ENCODE results near the gene SLC10A7.
"Not testable (repeated sequence)": the region's sequence is repeated elsewhere in the genome, so short reads cannot be mapped to it uniquely, and the experiment has no call there.

The SLC10A7 gene

GRCh38 chr4:146439437-146439836 is 82.3 kb downstream of the SLC10A7 start:
- no peak for DNase-seq (ENCODE audit: low spot score)

DNA sequence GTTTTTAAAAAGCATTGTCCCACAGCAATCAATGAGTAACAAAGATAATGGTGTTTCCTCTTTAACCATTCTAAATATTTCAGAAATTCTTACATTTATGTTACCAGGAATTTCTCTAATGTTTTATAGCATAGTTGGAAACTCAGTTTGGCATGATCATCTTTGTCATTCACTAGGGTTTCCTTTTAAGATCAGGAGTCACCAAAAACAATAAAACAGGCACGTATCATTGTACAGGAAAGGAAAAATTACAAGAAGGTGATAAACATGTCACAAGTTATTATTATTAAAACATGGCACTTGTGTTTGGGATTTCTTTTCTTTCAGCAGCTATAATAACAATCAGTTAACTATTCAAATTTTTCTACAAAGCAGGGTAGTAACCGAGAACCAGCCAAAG is 84.0 kb downstream of the SLC10A7 start:
- no peak for DNase-seq (ENCODE audit: low spot score)

GRCh38 chr4:146436423-146437162 is 85.1 kb downstream of the SLC10A7 start:
- no peak for DNase-seq (ENCODE audit: low spot score)

- no peak for DNase-seq (ENCODE audit: low spot score)
These were observed 85.8 kb downstream of the SLC10A7 start for GRCh38 chr4:146435962-146436361.

DNA sequence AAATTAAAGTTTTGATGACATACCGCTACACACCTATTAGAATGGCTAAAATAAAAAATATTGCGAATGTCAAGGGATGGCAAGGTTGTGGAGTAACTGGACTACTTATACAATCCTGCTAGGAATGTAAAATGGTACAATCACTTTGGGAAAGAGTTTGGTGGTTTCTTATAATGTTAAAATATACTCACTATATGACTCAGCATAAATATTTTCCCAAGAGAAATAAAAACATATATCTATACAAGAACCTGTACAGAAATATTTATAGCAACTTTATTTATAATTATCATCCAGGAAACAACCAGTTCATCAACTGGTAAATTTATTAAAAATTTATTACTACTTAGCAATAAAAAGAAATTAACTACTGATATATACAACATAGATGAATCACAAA is 89.7 kb downstream of the SLC10A7 start:
- DNase-seq (ENCODE audit: low spot score), result no peak

DNA sequence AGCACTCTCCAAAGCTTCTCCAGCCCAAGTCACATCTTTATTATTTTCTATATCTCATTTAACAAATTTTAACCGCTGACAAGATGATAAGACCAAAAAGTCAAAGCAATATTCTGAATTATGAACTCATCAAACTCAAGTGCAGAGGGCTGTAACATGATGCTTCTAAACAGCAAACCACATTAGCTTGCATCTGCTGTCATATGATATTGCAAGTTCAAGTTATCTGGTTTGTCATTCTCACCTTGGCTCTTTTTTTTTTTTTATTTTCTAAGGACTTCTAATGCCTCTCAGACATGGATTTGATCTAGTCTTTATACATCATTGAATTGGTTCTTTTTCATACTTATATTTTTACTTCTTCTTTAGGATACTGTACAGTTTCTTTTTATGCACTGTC is 93.4 kb downstream of the SLC10A7 start:
- no peak for DNase-seq (ENCODE audit: low spot score)

DNA sequence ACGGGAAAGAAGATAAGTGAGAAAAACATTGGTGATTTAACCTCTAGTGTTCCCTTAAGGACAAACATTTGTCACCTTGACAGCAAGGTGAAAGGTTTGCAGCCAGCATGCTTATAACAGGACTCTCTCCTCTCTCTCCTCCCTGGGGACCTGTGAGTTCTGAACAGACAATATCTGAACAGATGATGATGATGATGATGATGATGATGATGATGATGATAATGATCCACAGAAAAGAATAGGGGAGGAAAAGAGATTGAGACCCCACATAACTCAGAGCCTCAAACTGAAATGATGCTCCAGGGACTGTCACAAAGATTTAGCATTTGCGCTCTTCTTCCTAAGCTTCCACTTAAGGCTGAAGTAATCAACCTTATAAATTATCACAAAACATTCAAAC is 103.9 kb downstream of the SLC10A7 start:
- DNase-seq (ENCODE audit: low spot score), result no peak

GRCh38 chr4:146415829-146416228 is 105.9 kb downstream of the SLC10A7 start:
- DNase-seq (ENCODE audit: low spot score), result no peak

DNA sequence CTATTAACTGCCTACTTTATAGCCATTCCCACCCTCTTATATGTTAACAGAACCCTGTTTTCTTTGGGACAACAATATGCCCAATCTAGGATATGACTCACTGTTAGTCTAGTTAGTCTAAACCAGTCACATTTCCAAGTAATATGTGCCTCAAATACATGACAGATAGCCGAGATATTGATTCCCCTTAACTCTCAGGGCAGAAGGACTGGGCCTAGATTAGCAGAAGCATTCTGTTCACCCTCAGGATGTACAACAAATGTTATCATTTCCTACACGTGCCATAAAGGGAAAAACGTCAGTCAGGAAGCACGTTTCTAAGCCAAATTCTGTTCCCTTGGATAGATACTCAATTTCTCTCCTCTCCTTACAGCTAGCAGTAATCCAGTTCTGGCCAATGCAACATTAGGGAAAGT is 114.1 kb downstream of the SLC10A7 start:
- no peak for DNase-seq (ENCODE audit: low spot score)

GRCh38 chr4:146407257-146407656 is 114.5 kb downstream of the SLC10A7 start:
- DNase-seq (ENCODE audit: low spot score), result no peak

- DNase-seq (ENCODE audit: low spot score), result no peak
These were observed 120.5 kb downstream of the SLC10A7 start for GRCh38 chr4:146401274-146401673.

DNA sequence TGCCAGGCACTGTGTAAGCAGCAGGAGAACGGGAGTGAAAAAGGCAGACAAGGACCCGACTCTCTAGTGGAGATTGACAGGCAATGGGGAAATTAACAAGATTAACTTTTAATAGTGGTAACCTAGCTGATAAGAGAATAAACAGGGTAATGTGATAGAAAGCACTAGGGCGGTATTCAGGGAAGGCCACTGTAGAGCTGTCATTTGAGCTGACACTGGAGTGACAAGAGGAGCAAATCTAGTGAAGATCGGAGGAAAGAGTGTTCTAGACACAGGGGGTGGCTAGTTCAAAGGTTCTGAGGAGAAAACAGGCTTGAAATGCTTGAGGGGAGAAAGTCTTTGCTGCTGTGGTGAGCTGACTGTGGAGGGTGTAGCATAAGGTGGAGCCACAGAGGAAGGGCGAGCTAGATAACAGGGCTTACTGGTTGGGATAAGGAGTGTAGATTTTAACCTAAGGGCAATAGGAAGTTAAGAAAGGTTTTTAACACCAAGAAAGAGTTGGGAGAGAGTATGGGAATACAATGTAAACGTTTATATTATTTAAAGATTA is 122.8 kb downstream of the SLC10A7 start:
- no peak for DNase-seq (ENCODE audit: low spot score)

- no peak for DNase-seq (ENCODE audit: low spot score)
These were observed 123.3 kb downstream of the SLC10A7 start for GRCh38 chr4:146398404-146398803.

DNA sequence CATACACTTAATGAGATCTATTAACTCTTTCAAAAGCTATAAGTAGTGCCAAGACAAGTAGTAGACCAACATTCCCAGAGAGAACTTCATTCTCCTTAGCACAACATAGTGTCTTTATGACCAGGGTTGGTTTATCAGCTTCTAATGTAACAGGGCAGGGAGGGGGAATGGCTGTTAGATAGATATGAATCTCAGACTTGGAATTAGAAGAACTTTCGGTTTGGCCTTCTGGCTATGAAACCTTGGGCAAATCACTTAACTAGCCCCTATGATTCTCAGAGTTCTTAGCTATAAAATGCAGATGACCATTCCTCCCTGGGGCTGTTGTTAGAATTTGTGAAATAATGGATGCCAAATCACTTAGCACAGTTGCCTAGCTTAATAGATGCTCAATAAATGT is 132.2 kb downstream of the SLC10A7 start:
- no peak for DNase-seq (ENCODE audit: low spot score)

DNA sequence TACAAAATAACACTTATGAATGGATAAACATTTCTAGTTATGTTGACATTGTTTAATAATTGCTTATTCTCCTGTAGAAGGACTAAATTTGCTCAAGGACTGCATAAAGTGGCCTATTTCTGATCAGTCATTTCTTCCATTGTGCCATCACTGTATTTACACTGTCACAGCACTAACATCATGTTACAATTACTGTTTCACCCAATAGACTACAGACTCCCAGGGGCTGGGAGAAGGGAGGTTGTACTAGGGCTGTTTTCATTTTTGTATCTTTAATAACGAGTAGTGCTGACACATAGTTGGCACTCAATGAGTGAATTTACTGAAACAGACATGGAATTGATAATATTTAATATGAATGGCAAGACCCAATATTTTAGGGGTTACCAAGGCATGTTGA is 139.5 kb downstream of the SLC10A7 start:
- no peak for DNase-seq (ENCODE audit: low spot score)

DNA sequence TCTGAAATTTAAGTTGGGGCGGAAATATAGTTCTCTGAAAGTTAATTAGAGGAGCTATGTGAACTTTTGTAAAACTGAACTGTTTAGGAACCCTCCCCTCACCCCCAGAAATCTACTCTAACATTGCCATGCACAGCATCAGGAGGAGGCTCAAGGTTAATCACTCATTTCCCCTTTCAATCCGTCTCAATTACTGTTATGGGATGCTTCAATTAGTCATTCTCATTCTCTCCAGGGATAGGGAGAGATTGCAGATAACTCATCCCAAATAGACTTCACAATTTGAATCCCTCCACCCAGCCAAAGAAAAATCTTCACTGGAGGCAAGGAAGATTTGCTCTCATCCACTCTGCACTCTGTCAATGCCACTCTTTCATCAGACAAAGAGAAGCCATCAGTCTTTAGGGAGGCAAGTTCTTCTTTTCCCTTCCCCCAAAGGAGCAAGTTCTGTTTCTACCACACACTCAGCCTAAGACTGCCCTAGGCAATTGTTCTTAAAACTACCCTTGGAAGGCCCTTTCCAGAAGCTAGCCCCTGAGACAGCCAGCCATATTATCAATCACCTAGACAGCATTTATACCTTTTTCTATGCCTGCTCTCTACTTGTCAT is 140.4 kb downstream of the SLC10A7 start:
- no peak for DNase-seq (ENCODE audit: low spot score)

DNA sequence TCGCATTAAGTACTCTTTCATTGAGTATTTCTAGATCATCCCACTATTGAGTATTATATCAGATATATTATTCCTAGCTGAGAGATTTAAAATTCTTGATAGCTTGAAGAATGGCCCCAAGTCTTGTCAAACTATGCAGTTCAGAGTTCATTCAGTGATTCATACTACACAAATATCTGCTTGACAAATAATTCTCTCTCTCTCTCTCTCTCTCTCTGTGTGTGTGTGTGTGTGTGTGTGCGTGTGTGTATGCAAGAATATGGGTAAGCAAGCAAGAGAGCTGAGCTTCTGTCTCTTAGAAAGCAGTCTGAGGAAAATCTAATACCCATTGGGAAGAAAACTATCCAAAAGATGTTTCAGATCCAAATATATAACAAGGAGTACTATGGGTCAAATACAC is 142.0 kb downstream of the SLC10A7 start:
- no peak for DNase-seq (ENCODE audit: low spot score)

- no peak for DNase-seq (ENCODE audit: low spot score)
These were observed 149.9 kb downstream of the SLC10A7 start for GRCh38 chr4:146371812-146372211.

DNA sequence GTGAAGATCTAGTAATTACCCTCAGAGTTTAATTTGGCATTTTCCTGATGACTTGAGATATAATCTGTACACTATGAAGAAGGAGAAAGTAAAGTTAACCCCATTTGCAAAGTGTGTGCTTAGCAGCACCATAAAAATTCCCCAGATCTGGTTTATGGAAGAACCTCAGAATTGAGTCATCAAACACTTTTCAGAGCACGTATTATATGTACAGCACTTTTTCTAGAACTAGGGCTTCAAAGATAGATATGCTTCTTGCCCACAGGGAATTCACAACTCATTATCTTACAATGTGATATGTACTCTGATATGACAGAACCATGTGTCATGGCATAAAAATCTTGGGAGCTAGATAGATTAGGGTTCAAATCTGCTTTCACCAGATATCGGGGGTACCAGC is 150.9 kb downstream of the SLC10A7 start:
- no peak for DNase-seq (ENCODE audit: low spot score)

GRCh38 chr4:146369446-146369845 is 152.3 kb downstream of the SLC10A7 start:
- DNase-seq (ENCODE audit: low spot score), result no peak

DNA sequence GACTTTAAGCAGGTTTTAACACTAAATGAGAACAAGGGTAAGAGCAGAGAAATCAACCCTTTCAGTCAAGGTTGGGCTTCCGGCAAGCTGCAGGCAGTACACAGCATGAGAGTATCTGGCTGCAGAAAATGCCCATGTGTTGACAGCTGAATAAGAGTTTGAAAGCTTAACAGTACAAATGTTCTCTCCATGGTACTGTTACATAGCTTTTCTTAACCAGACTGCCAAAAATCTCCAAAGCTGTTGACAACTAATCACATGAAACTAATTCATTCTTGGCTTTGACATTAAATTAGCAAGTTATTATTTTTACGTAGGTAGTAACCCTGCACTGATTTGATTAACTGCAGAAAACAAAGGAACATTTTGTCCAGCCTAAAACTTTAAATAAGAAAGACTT is 153.5 kb downstream of the SLC10A7 start:
- DNase-seq (ENCODE audit: low spot score), result no peak

GRCh38 chr4:146367347-146367746 is 154.4 kb downstream of the SLC10A7 start:
- DNase-seq (ENCODE audit: low spot score), result no peak

GRCh38 chr4:146359771-146360170 is 162.0 kb downstream of the SLC10A7 start:
- DNase-seq (ENCODE audit: low spot score), result no peak

DNA sequence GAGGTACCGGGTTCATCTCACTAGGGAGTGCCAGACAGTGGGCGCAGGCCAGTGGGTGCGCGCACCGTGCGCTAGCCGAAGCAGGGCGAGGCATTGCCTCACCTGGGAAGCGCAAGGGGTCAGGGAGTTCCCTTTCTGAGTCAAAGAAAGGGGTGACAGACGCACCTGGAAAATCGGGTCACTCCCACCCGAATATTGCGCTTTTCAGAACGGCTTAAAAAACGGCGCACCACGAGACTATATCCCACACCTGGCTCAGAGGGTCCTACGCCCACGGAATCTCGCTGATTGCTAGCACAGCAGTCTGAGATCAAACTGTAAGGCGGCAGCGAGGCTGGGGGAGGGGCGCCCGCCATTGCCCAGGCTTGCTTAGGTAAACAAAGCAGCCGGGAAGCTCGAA is 171.6 kb downstream of the SLC10A7 start:
- not testable (repeated sequence) for DNase-seq (ENCODE audit: low spot score)

Measured in SW480 (cell line).